Measurements from ENCODE around the gene POLR2J.
A peak's percentile ranks its signal among the peaks of the same experiment; 100 is the strongest.
"Not testable (repeated sequence)": the region's sequence is repeated elsewhere in the genome, so short reads cannot be mapped to it uniquely, and the experiment has no call there.

The POLR2J gene

DNA sequence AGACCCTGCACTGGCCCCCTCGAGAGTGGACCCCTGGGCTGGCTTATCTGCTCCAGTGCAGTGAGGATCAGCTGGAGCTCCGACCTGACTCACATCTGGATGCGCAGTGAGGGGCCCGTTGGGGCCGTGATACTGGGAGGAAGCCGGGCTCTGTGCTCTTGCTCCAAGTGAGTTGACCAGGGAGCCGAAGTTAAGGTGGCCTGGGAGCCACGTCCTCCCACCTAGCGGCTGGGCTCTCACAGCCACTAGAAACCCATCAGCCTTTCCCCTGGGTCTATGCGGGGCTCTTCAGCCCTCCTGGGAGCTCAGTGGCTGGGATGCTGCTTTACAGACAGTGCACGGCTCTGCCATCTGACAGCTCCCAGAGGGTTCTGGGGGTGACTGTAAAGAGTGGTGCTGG, 23.1 kb downstream of the POLR2J start:
- H3K27ac ChIP-seq: no peak overlapping the region
- TF ChIP-seq, protein P1, sequence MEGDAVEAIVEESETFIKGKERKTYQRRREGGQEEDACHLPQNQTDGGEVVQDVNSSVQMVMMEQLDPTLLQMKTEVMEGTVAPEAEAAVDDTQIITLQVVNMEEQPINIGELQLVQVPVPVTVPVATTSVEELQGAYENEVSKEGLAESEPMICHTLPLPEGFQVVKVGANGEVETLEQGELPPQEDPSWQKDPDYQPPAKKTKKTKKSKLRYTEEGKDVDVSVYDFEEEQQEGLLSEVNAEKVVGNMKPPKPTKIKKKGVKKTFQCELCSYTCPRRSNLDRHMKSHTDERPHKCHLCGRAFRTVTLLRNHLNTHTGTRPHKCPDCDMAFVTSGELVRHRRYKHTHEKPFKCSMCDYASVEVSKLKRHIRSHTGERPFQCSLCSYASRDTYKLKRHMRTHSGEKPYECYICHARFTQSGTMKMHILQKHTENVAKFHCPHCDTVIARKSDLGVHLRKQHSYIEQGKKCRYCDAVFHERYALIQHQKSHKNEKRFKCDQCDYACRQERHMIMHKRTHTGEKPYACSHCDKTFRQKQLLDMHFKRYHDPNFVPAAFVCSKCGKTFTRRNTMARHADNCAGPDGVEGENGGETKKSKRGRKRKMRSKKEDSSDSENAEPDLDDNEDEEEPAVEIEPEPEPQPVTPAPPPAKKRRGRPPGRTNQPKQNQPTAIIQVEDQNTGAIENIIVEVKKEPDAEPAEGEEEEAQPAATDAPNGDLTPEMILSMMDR (conservative IDR thresholded peaks at IDR 0.05): no peak

DNA sequence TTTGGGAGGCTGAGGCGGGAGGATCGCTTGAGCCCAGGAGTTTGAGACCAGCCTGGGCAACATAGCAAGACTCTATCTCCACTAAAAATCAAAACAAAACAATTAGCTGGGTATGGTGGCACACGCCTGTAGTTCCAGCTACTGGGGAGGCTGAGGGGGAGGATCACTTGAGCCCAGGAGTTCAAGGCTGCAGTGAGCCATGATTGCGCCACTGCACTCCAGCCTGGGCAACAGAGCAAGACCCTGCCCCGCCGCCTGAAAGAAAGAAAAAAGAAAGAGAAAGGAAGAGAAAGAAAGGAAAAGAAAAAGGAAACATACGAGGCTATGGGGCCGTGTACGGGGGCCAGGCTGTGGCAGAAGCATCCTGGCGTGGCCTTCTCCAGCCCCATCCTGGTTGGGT, 23.8 kb downstream of the POLR2J start:
- not testable (repeated sequence) for H3K27ac ChIP-seq

DNA sequence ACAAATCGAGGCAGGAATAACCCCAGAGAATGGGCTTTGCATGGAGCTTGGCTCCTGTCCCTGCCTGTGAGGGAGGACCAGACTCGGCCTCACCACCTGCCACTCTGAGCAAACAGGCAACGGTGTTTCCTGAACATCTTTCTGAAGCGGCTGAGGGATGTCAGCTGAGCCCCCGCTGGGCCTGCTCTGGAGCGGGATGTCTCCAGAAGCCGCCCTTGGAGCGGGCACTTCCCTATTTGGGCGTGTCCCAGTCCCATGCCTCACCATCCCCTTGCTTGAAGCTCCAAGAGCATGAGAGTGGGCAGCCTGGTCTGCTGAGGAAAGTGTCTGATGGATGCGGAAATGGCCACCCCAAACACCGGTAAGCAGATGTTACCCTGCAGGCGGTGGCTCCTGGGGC, 24.3 kb downstream of the POLR2J start:
- TF ChIP-seq, protein P1 (conservative IDR thresholded peaks at IDR 0.05): no peak
- no peak overlapping the region for H3K27ac ChIP-seq

DNA sequence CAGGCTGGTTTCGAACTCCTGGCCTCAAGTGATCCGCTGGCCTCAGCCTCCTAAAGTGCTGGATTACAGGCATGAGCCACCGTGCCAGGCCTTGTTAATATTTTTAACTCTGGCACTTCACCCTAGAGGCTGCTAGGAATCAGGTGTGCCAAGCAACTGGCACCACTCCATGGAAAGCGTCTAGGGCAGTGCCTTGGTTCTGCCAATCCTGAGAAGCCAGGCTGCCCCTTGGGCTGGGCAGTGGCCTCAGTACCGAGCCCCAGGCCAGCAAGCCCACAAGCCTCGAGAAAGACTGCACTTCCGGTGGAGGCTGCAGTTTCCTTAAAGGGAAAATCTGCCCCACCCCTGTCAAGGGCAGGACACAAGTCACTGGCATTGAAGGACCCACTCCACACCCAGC, 25.4 kb downstream of the POLR2J start:
- no peak overlapping the region for H3K27ac ChIP-seq
- TF ChIP-seq, protein P1 (conservative IDR thresholded peaks at IDR 0.05): no peak

DNA sequence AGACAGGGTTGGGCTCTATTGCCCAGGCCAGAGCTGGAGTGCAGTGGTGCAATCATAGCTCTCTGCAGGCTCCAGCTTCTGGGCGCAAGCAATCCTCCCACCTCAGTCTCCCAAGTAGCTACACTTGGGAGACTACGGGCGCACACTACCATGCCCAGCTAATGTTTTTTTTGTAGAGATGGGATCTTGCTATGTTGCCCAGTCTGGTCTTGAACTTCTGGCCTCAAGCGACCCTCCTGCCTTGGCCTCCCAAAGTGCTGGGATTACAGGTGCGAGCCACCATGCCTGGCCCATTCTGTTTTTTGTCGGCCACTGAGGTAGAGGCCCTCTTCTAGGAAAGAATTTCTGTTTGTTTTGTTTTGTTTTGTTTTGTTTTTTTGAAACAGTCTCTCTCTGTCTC, 26.3 kb downstream of the POLR2J start:
- H3K27ac ChIP-seq: no peak overlapping the region
- TF ChIP-seq, protein P1 (conservative IDR thresholded peaks at IDR 0.05): no peak

DNA sequence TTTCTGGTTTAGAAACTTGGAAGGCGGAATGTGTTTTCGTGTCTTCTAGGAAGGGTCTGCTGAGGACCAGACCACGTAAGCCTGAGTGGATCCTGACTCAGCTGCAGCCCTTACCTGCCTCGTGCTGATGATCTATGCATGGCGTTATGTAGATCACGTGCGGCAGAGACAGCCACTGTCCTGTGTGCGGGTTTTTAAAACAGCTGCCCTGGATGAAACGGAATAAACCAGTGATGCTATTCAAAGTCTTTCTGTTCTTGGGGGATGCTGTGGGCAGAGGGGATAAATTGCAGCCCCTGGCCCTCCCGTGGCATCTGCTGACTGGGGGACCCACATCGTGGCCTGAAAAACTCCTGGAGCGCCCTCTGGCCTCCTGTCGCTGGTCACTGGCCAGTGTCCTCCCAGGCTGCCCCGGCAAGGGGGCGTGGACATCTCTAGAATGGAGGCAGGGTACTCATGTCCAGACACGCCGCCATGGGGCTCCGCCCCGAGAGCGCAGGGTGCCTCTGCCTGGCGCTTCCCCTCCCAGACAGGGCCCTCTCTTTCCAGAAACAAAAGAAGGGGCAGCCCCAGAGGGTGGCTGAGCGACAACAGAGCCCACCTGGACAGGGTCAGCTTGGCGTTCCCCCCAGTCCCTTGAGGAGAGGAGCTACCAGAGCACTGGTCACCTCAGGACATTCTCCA, 27.2 kb downstream of the POLR2J start:
- H3K27ac ChIP-seq: peak overlapping the region; percentile 56
- TF ChIP-seq, protein P1 (conservative IDR thresholded peaks at IDR 0.05): peak; percentile 43

DNA sequence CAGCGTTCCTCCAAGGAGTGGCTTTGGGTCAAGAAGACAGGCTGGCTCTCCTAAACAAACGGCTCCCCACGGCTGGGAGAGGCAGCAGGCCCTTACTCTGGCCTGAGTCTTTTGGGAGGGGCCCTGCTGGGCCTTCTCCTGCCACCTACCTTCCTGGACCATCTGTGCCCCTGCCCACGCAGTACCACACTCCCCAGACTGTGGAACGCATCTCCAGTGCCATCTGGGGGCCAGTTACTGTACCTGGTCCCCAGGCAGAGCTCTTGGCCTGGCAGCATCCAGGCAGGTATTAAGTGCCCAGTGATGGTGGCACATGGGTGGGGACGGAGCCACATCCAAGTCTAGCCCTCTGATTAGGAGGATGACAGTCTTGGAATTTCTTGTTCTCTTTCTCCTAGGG, 28.5 kb downstream of the POLR2J start:
- no peak overlapping the region for H3K27ac ChIP-seq
- TF ChIP-seq, protein P1 (conservative IDR thresholded peaks at IDR 0.05): peak; percentile 65

DNA sequence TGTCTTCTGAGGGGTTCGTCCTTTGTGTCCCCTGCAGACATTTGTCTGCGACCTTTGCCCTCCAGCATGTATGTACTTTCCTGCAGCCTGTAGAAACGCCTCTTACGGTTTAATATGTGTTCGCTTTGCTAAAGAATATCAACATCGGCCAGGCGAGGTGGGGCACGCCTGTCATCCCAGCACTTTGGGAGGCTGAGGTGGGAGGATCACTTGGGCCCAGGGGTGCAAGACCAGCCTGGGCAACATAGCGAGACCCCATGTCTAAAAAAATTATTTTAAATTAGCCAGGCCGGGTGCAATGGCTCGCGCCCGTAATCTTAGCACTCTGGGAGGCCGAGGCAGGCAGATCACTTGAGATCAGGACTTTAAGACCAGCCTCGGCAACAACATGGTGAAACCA, 29.6 kb downstream of the POLR2J start:
- H3K27ac ChIP-seq: no peak overlapping the region
- TF ChIP-seq, protein P1 (conservative IDR thresholded peaks at IDR 0.05): no peak
